Stomach (tissue), 4 donors: ENCODE results near the gene ZNFX1.

Experiments used
- EP300 ChIP-seq: sonication (generic); formaldehyde crosslinking; IDR thresholded peaks from one replicate; pipeline ENCODE4 v1.6.1; 2017; ENCODE audit warnings: antibody characterized with exemption
- POLR2A ChIP-seq, 4 donors: fragments of 450-650 bp; IDR thresholded peaks; one replicate each; pipeline ENCODE4 v1.6.1; 2016; ENCODE audit warnings: antibody characterized with exemption in 4 of 4, control low read depth in 2 of 4, mild to moderate bottlenecking in 1 of 4, moderate library complexity in 1 of 4
- POLR2AphosphoS5 ChIP-seq, 3 donors: sonication (generic); formaldehyde crosslinking; IDR thresholded peaks; one replicate each; pipeline ENCODE4 v1.6.1; 2016; ENCODE audit warnings: antibody characterized with exemption in 3 of 3
- TF ChIP-seq, protein P1 (sequence below), 7 experiments: fragments of 450-650 bp in 4 of 7; fragments of 200-600 bp in 3 of 7; sonication (generic) in 3 of 7; IDR thresholded peaks; one replicate each; pipeline ENCODE4 v1.5.1; 2016 to 2019; ENCODE audit warnings: antibody characterized with exemption in 7 of 7, control low read depth in 2 of 7, mild to moderate bottlenecking in 1 of 7

GRCh38 chr20:49273696-49274277 is 4.1 kb downstream of the ZNFX1 start:
- no peak for TF ChIP-seq POLR2A (IDR thresholded peaks at IDR 0.05)
- TF ChIP-seq, protein P1, sequence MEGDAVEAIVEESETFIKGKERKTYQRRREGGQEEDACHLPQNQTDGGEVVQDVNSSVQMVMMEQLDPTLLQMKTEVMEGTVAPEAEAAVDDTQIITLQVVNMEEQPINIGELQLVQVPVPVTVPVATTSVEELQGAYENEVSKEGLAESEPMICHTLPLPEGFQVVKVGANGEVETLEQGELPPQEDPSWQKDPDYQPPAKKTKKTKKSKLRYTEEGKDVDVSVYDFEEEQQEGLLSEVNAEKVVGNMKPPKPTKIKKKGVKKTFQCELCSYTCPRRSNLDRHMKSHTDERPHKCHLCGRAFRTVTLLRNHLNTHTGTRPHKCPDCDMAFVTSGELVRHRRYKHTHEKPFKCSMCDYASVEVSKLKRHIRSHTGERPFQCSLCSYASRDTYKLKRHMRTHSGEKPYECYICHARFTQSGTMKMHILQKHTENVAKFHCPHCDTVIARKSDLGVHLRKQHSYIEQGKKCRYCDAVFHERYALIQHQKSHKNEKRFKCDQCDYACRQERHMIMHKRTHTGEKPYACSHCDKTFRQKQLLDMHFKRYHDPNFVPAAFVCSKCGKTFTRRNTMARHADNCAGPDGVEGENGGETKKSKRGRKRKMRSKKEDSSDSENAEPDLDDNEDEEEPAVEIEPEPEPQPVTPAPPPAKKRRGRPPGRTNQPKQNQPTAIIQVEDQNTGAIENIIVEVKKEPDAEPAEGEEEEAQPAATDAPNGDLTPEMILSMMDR (IDR thresholded peaks at IDR 0.05): no peak
- no peak for TF ChIP-seq POLR2AphosphoS5 (IDR thresholded peaks at IDR 0.05)
- TF ChIP-seq EP300: no peak
